GM19351 (cell line): ENCODE data around the gene ADAR.

Source experiments
- ATAC-seq: cut with Tn5 transposase; IDR thresholded peaks from one replicate; pipeline ENCODE4 v1.9.1; 2021; ENCODE audit warnings: mild to moderate bottlenecking, moderate library complexity; ENCODE audit not compliant: unreplicated experiment

ADAR gene

DNA sequence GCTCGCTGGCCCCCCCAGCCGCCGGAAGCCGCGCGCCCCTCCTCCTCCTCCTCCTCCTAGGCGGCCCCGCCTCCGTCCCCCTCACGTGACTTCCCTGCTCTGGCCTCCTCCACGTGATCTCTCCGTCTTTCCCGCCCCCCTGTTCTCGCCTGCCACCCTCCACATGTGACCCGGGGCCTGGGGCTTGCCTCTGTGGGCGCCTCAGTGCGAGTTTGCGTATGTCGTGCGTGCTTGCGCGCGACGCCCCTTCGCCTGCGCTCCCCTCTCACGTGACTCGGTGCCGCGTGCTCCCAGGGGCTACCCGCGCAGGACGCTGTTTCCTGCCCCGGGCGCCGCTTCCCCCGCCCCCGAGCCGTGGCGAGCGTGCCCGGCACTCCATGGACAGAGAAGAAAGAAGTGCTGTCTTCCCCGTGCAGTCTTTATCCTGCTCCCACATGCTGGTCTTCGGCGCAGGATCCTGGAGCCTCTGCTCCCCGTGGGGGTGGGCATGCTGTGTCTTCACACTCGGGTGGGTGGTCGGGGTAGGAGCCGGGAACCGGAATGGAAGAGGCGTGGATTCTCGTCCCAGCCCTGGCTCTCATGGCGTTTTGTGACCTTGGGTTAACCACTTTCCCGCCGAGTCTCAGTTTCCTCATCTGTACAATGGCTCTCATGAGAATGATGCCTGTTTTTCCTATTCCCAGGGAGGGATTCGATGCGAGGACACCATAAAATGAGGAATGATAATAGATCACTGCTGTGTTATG is 49.1 kb downstream of the ADAR start:
- peak; percentile 85 for ATAC-seq

DNA sequence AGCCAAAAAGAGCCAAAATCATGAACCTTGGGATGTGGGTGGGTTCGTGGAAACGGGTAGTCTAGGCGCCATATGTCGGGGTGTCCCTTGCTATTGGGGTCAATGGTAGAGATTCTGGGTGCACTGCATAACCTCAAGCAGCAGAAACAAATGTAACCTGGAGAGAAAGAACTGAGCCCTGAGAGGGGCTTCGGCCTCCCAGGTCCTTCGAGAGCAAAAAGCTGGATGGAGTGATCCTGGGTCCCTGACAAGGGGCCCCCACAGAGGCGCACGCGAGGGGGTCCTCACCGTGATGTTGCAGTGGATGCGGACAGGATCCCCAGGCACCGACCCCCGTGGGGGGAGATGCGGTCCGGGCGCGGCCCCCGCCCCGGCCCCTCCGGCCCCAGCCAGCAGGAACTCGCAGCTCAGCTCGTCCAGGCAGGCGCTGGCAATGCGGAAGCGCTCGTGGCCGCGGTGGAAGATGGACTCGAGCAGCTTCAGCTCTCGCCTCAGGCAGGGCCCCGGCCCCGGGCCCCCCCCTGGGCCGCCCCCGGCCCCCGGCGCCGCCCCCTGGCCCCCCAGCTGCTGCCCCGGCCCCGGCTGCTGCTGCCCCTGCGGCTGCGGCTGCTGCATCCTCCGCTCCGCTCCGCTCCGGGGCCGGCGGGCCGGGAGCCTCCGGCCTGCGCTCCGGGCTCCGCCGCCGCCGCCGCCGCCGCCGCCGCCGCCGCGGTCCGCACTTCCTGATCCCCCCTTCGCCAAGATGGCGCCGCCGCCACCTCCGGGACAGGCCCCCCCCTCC is 49.9 kb downstream of the ADAR start, which contains the start of gene UBE2Q1:
UBE2Q1 (minus strand) TSS at position 724 of the 781 bp plus-strand sequence; CDS start at position 615, 109 bp downstream.
- peak; percentile 7 for ATAC-seq

DNA sequence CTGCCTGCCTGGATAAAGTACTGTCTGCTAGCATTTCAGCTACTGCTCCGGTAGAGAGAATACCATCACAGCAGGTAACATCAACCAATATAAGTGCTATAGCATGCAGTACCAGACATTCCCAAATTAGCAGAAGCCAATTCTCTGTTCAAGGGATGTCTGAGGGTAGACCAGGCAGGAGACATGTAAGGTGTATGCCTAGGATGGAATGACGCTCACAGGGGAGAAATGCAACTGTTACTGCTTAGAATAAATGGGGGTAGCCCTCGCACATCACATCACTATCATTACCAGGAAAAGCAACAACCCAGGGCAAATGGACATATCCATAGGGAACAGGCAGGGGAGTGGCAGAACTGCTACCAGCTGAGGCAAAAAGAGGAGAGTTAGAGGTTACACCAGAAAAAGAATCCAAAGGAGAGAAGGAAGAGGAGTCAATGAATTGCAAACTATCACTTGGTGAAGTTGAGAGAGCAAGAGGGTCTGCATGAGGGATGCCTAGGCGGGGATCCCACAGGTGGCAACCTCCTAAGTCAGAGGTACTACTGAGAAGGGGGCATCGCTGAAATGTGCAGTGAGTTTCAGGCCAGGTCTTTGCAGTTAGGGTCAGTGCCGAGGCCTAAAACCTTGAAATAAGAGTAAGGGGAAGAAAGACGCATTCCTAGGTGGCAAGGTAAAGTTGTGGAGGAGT is 50.6 kb downstream of the ADAR start:
- no peak for ATAC-seq

DNA sequence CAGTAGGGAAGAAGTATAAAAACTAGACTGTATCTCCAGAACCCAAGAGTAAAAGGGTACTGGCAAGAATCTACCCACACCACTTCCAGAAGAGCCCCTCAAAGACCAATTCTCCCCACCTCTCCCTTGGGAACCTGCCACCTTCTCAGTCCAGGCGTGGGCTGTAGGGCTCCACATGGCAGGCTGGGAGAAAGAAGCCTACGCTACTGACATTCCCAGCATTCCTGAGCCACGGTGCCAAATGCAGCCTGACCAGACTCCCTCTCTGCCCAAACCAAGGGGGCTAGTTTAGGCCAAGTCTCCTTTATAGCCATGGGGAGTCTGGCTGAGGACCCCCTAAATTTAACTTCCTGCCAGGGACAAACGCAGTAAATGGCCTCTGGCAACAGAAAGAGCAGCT is 51.6 kb downstream of the ADAR start:
- ATAC-seq = no peak

DNA sequence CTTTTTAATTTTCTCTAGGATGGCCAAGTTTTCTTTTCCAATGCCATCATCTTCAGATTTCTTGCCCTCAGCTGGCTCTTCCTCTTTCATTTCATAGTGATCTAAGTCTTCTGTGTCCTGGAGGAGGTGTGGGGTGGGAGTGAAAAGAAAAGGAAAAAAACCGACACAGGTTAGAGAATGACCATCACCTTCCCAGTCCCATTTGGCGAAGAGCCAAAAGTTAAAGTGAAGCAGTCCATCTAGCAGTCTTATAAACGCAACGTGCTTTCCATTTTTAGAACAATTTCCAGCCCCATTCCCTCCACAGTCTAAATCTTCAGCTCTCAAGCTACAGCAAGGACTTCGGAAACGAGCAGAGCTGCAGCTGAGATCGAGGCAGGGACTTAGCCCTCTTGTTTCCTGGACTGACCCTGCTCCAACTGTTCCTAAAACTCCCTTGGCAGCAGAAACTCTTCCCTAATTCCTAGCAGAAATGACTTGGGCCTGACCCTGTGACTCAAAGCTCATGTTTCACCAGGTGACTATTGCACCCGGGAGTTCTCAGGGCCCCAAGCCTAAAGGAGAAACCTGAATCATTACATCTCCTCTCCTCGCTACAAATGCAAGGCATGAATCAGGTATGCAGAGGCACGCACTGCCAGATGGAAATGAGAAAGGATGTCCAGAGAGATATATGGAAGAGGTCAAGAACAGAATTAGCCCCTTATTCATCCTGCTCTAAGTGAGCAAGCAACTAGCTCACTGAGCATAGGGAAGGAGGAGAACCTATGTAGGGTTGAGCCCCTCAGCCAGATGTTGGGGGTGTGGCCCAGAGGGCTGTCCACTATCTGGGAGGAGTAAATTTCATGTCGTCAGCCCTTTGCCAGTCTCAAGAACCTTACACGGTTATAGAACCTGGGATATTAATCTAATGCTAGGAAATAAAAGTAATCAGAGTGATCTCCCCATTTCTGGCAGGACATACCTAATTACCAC is 54.6 kb downstream of the ADAR start:
- ATAC-seq = no peak

DNA sequence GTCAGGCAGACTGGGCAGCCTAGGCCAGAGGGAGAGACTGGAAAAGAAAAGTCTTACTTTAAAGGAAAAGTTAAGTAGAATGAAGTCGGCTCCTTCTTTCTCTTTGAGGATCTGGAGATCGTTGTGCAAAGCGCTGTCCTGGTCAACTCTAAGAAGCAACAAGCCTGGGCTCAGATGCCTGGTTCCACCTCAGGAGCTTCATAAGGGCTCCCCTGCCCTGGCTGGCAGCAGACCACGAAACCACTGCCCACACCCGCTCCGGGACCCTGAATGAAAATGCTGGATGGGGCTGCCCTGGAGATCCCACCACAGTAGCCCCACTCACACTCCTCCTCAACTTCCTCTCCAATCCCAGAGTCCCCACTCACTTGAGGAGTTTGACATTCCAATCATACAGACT is 56.0 kb downstream of the ADAR start:
- ATAC-seq = no peak

DNA sequence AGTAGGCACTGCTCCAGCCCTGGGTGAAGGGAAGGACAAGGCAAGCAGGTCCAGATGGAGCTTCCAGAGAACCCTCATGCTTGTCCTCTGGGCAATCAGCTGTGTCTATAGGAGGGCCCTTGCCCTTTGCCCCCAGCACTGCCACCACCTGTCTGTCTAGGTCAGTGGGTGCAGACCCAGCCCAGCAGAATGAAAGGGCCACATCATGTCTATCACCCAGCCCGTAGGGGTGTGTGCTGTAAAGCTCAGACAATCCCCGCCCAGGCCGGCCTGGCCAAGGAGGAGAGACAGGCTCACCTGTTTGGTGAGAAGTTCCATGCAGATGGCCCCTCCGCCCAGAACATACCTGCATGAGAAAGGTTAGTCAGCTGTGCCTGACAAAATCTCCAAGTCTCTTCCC is 56.5 kb downstream of the ADAR start:
- ATAC-seq = no peak

DNA sequence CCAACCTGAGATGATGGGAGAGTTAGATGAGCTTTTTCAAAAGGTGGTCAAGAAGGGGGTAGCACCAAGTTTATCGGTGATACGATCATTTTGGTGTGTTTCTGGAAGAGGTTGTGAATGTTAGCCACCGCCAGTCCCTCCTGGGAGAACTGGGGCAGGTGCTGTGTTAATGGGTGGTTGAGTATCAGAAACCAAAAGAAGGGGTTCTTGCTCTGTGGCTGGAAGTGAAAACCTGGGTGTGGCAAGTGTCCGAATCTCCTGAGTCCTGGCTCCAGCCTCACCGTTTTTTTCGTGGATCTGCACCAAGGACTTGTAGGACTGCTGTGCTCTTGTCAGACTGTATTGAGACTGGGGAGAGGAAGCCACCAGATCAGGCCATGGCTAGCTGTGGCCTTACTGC is 57.3 kb downstream of the ADAR start:
- no peak for ATAC-seq

DNA sequence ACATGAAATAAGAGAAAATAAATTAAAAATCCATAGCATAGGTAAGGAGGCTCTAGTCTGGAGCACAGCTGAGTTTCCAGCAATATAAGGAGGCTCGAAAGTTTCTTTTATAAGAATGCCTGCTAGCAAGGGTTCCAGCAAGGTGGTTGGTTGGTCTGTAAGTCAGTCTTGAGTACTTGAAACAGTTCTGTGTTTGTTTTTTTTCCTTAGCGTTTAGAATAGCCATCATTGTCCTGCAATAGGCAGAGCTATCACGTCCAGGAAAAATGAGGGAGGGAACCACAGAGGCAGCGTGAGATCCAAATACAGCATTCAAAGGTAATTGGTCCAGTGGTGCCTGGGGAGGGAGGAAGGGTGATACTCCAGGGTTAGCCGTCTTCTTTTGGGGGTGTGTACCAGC is 57.9 kb downstream of the ADAR start:
- no peak for ATAC-seq

DNA sequence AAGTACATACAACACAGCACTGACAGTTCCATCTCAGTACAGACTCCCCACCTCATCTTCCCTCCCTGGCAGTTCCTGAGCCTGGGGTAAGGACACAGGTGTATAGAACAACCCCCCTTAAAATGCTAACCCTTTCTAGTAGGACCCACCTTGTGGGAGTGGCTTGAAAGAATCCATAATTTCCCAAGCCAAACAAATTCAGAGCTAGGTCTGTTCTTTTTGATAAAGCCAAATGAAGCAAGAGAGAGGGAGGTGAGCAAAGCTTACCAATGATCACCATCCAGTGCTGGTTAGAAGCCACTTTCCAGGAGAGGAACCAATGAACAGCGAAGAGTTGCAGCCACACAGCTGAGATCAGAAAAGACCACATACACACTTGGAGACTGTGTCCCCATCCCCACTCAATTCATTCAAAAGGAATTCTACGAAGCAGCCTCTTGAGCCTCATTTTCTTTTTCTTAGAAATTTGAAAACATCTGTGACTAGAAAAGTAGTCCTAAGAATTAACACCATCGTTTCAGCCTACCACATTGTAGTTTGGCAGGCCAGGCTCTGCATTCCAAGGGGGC is 58.7 kb downstream of the ADAR start:
- no peak for ATAC-seq

DNA sequence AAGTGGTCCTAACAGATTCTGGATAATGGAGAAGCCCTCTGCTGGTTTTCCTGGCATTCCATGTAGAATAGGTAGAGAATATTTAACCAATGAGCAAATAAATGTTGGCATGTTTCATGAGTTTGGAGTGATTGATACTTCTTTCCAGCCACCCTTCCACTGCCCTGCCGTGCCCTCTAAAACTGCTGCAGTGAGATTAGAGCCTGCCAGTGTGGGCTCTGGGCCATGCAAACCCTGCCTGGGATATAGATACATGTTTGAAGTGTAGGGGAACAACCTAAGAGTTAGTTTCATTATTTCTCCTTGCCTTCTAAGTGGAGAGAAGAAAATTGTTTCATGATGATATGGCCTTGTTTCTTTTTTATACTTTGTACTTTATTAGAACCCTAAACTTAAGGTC is 60.0 kb downstream of the ADAR start:
- no peak for ATAC-seq

DNA sequence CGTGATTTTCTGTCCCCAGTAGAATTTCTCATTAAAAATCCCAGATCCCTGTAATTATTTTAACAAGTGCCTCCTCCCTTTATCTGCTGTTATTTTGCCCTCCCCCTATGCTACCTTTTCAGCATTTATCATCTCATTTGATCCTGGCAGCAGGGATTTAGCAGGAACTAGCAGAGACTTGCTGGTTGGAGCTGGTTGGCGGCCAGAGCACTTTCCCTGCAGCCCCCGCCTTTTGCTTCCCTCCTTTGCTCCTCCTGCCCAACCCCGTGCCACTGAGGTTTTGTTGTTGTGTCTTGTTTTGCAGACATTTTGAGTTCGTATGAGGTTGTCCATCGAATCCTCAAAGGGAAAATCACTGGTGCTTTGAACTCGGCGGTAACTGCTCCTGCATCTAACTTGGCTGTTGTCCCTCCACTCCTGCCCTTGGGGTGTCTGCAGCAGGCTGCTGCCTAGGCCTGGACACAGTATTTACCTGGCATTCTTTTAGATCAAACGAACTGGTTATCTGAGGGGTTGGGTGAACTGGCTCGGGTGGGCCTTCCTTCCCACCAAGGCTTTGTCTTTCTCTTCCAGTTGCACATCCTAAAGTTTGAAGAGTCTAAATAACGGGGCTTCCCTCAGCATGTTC is 60.8 kb downstream of the ADAR start:
- ATAC-seq = no peak

DNA sequence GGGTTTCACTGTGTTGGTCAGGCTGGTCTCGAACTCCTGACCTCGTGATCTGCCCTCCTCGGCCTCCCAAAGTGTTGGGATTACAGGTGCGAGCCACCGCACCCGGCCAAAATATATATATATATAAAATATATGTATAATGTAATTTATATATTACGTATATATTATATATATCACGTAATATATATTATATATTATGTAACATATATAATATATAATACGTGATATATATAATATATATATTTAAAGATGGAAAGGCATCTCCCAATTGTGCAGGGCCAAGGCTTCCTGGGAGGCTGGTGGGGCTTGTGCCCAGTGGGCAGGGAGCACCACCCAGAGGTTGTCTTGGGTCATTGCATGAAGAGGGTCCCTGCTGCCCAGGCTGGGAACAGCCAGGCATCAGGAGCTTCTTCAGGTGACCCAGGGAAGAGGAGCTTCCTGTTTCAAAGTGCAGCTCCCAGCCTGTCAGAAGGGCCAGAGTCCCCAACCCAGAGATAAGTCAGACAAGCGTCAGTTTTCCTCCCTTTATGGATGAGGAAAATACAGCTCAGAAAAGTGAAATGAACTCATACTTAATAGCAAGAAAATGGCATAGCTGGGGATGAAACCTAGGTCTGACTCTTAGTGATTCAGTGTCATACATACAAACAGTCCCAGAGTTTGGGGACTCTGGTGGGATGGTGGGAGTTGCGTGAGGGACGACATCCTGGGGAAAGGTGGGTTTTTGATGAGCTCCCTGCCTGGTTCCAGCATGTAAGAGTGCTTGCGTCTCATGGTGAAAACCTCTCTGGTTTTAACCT is 61.5 kb downstream of the ADAR start:
- ATAC-seq = no peak

DNA sequence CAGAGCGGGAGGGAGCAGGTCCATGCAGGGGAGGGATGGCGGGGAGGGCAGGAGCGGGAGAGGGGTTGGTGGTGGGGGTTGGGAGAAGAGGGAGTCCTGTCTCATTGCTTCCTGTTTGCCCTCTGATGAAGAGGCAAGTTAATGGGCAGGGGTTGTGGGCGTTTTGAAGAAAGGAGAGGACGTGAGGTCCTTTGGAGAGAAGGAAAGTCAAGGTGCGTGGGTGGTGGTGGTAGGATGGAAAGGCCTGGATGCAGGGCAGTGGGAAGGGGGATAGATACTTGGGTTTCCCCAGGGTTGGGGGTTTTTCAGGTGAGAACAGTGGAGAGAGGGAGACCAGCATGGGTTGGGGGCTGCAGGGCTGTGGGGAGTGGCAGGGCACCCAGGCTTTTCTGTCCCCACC is 66.8 kb downstream of the ADAR start:
- ATAC-seq = no peak

DNA sequence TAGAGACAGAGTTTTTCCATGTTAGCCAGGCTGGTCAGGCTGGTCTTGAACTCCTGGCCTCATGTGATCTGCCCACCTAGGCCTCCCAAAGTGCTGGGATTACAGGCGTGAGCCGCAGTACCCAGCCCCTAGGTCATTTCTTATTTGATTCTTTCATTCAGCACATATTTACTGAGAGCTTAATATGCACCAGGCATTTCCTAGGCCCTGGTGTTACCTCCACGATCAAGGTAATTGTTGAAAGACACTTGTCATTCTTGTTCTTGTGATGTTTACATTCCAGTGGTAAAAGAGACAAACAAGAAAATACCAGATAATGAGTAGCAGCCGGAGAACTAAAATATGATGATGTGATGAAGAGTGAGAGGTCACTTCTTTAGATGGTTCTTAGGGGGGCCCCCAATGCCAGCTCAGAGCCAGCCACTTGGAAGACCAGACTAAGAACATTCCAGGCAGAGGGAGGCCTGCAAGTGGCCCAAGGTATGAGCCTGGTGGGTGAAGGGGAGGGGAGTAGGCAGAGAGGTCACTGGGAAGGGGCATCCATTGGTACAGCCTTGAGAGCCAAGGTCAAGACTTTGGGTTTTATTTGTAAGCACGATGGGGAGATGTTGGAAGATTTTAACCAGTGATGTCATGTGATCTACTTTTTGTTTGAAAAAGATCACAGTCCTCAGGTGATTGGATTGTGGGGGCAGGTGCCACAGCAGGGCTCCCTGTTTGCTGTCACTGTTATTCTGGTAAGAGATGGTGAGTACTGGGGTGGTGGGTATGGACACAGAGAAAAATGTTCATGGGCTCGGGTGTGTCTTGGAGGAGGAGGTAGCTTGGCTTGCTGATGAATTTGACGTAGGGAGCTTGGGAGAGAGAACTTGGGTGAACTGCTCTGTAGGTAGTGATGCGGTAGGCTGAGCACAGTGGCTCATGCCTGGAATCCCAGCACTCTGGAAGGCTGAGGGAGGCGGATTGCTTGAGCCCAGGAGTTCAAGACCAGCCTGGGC is 68.2 kb downstream of the ADAR start:
- ATAC-seq = no peak

DNA sequence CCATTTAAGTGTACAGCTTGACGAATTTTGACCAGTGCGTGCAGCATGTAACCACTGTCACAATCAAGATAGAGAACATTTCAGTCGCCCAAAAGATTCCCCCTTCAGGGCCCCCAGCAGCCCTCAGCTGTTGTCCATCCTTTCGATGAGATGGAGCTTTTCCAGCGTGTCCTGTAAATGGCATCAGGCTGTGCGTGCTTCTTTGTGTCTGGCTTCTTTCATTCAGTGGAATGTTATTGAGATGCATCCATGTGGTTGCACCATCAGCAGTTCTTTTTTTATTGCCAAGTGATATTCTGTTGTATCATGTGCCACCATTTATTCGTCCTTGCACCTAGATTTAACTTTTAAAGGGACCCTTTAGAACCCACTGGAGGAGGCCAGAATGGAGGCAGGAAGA is 71.4 kb downstream of the ADAR start:
- ATAC-seq = no peak

DNA sequence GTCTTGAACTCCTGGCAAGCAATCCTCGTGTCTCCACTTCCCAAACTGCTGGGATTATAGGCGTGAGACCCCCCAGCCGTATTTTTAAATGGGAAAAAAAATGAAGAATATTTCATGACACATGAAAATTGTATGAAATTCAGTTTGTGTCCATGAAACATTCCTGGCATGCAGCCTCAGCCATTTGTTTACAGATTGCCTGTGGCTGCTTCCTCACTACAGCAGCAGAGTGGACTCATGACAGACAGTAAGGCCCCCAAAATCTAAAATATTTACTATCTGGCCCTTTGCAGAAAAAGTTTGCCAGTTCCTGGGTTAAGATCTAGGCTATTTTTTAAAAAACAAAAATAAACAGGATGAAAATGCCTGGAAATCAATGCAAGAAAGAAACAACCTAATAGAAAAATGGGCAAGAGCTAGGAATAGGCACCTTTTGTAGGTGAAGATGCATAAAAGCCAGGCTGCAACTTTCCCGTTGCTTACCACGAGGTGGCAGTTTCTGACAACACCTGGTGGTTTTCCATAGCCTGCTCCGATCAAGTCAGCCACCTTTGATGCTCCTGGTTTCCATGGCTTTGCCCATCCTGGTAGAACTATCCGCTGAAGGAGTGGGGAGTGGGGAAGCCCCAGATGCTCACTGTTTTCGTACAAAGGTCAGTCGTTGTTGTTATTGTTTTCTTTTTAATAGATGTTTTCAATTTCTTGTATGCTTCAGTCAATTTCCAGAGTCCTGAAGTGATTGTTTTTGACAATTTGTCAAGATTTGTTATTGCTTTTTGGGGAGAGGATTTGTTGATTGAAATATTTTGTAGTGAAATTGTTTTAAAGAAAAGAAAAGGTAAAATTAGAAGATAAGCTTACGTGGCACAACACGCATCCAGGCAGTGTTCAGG is 73.8 kb downstream of the ADAR start:
- ATAC-seq = no peak
